GM12892 (cell line): Measurements from ENCODE around the gene SEPTIN1.

ENCODE experiments used
- POLR2A ChIP-seq: IDR thresholded peaks from 2 replicates; pipeline ENCODE4 v1.6.1; 2011; ENCODE audit warnings: low read depth, low read length, control low read depth
- POLR2AphosphoS5 ChIP-seq: IDR thresholded peaks from 2 replicates; pipeline ENCODE4 v1.6.1; 2011; ENCODE audit warnings: low read depth, low read length, control low read depth
- TAF1 ChIP-seq: IDR thresholded peaks from 2 replicates; pipeline ENCODE4 v1.6.1; 2011; ENCODE audit warnings: low read depth, mild to moderate bottlenecking, control low read depth, low read length, borderline replicate concordance

DNA sequence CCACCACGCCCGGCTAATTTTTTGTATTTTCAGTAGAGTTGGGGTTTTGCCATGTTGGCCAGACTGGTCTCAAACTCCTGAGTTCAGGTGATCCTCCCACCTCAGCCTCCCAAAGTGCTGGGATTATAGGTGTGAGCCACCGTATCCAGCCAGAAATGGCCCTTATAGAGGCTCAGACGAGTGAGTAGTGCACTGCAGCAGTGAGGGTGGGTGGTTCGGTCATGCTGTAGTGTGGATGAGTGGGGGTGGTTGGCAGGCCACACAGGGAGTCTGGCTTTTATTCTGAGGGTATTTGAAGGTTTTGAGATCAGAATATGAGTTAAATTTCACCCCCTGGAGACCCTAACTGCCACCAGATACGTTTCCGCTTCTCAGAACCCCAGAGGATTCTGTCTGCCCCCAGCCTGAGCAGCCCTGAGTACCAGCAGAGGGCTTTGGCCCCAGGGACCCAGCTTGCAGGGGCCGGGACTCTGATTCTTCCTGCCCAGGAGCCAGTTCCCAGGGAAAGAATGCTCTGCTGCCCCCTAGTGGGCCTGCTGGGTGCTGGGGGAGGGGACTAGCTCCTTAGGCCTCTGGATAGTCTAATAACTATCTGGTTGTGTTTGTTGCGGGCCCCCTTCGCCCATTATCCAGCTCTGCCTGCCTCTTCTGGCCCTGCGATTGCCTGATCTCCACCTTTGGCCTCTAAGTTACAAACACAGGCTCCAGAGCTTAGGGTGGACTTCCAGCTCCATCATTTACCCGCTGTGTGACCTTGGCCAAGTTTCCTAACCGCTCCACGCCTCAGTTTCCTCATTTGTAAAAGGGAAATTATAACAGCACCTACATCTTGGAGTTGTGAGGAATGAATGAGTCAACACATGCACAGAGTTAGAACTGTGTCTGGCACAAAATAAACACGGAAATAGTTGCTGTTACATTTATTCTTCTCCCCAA lies 27.0 kb upstream of the SEPTIN1 start:
- TF ChIP-seq POLR2A, result no peak
- no peak for TF ChIP-seq POLR2AphosphoS5
- no peak for TF ChIP-seq TAF1
